GM12873 (cell line): ENCODE measurements around the gene ERG.

Source experiments
- CTCF ChIP-seq: IDR thresholded peaks from 2 replicates; pipeline ENCODE4 v1.5.1; 2012; ENCODE audit warnings: low read depth, mild to moderate bottlenecking, moderate library complexity, low read length, control low read depth; ENCODE audit not compliant: insufficient read depth; ENCODE audit errors: missing control alignments

The ERG gene

GRCh38 chr21:38434913-38435533, 63.3 kb downstream of the ERG start:
- no peak for TF ChIP-seq CTCF

GRCh38 chr21:38433471-38433870, 64.8 kb downstream of the ERG start:
- no peak for TF ChIP-seq CTCF

- TF ChIP-seq CTCF, result no peak
Measured at GRCh38 chr21:38430401-38430984, 67.8 kb downstream of the ERG start.

GRCh38 chr21:38429011-38429410, 69.3 kb downstream of the ERG start:
- no peak for TF ChIP-seq CTCF

GRCh38 chr21:38428211-38428610, 70.1 kb downstream of the ERG start:
- no peak for TF ChIP-seq CTCF

GRCh38 chr21:38424305-38425019, 73.8 kb downstream of the ERG start:
- no peak for TF ChIP-seq CTCF

GRCh38 chr21:38422082-38422481, 76.2 kb downstream of the ERG start:
- TF ChIP-seq CTCF, result no peak
